GM18861 (cell line): ENCODE data around the gene ZMIZ1.

Source experiments
- ATAC-seq: cut with Tn5 transposase; IDR thresholded peaks from one replicate; pipeline ENCODE4 v1.9.1; 2021; ENCODE audit not compliant: unreplicated experiment

Gene ZMIZ1

GRCh38 chr10:79068562-79069324 lies at the start of gene ZMIZ1:
ZMIZ1 (plus strand) TSS chr10:79068966; CDS start chr10:79201633, 132,667 bp downstream.
- ATAC-seq, result peak; percentile 56

GRCh38 chr10:79019441-79020014 lies 49.2 kb upstream of the ZMIZ1 start:
- ATAC-seq, result no peak

GRCh38 chr10:79020015-79020491 lies 48.7 kb upstream of the ZMIZ1 start:
- no peak for ATAC-seq

- ATAC-seq, result no peak
Measured at GRCh38 chr10:79020605-79021004, 48.2 kb upstream of the ZMIZ1 start.

GRCh38 chr10:79021331-79021907 lies 47.3 kb upstream of the ZMIZ1 start:
- no peak for ATAC-seq

GRCh38 chr10:79021948-79022499 lies 46.7 kb upstream of the ZMIZ1 start:
- no peak for ATAC-seq

- ATAC-seq, result no peak
Measured at GRCh38 chr10:79022565-79023230, 46.1 kb upstream of the ZMIZ1 start.

- ATAC-seq, result peak; percentile 68
Measured at GRCh38 chr10:79023240-79024162, 45.3 kb upstream of the ZMIZ1 start.

GRCh38 chr10:79024296-79024695 lies 44.5 kb upstream of the ZMIZ1 start:
- ATAC-seq, result no peak

- ATAC-seq, result no peak
Measured at GRCh38 chr10:79024720-79025198, 44.0 kb upstream of the ZMIZ1 start.

- no peak for ATAC-seq
Measured at GRCh38 chr10:79025199-79025832, 43.5 kb upstream of the ZMIZ1 start.

- no peak for ATAC-seq
Measured at GRCh38 chr10:79026341-79026761, 42.4 kb upstream of the ZMIZ1 start.

GRCh38 chr10:79026806-79027146 lies 42.0 kb upstream of the ZMIZ1 start:
- ATAC-seq, result no peak

GRCh38 chr10:79027147-79028055 lies 41.4 kb upstream of the ZMIZ1 start:
- no peak for ATAC-seq

GRCh38 chr10:79028056-79028430 lies 40.7 kb upstream of the ZMIZ1 start:
- ATAC-seq, result no peak

GRCh38 chr10:79028451-79029010 lies 40.2 kb upstream of the ZMIZ1 start:
- no peak for ATAC-seq

GRCh38 chr10:79029478-79030390 lies 39.0 kb upstream of the ZMIZ1 start:
- ATAC-seq, result no peak
